ENCODE data around the gene CEL. TPM values are rescaled to one million over a fixed set of nuclear protein-coding genes. Genes with fewer than 3 reads are reported as not detected.

Gene CEL
- total and polyA plus RNA-seq, 11 donors, result 0.61 to 4.0 (median 2.3) TPM

DNA sequence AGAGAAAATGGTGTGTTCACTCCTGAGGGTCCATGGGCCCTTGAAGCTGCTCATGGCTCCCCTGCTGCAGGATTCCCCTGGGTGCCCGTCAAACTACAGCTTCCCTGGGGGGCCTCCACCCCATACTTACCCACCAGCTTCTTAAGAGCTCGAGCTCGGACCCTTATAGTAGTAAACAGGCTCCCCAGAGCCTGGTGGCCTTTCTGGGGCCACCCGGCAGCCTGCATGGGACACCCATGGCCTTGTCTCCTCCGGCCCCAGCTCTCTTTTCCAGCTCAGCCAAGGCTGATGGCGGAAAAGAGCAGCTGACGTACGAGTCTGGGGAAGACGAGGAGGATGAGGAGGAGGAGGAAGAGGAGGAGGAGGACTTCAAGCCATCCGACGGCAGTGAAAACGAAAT is 4.2 kb upstream of the CEL start:
- 91 to 93% (median 91%) methylated on average over 12 of the region's 12 CpGs for WGBS, 4 donors
- Histone ChIP-seq H3K9me3 (no peaks in the 10 kb centered on the region), H3K36me3 (peaks cover 0 to 59% (median 51%) of the 10 kb centered on the region in 9 donors), H3K4me3 (no peak overlapping the region), H3K27ac (peak overlapping the region in 2 of 12 donors; percentile 26 to 38), H3K27me3 (no peaks in the 10 kb centered on the region), H3K4me1 (peaks cover 0 to 54% (median 24%) of the 10 kb centered on the region in 12 donors)
- intact Hi-C loops (cut with DNase I), result no loop called here
- TF ChIP-seq, protein P1, sequence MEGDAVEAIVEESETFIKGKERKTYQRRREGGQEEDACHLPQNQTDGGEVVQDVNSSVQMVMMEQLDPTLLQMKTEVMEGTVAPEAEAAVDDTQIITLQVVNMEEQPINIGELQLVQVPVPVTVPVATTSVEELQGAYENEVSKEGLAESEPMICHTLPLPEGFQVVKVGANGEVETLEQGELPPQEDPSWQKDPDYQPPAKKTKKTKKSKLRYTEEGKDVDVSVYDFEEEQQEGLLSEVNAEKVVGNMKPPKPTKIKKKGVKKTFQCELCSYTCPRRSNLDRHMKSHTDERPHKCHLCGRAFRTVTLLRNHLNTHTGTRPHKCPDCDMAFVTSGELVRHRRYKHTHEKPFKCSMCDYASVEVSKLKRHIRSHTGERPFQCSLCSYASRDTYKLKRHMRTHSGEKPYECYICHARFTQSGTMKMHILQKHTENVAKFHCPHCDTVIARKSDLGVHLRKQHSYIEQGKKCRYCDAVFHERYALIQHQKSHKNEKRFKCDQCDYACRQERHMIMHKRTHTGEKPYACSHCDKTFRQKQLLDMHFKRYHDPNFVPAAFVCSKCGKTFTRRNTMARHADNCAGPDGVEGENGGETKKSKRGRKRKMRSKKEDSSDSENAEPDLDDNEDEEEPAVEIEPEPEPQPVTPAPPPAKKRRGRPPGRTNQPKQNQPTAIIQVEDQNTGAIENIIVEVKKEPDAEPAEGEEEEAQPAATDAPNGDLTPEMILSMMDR (IDR thresholded peaks at IDR 0.05), result no peak
- TF ChIP-seq POLR2A (IDR thresholded peaks at IDR 0.05), result no peak
- ATAC-seq, result no peak
- DNase-seq, result no peak

DNA sequence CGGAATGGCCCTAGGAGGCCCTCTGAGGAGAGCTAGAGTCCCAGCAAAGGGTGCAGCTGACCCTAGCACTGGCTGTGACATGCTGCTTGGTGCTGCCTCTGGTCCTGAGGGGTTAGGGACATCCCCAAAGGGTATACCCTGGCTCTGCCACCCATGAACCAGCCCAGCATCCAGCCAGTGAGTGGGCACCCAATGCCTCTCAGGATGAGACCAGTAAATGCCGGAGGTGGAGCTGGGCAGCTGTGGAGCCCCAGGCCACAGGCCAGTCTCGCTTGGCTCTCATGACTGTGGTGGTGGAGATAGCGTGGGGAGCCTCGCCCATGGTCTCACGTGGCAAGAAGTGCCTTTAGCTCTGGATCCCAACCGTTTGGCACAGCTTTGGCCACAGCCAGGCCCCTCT is 3.7 kb upstream of the CEL start:
- TF ChIP-seq, protein P1 (IDR thresholded peaks at IDR 0.05), result no peak
- TF ChIP-seq POLR2A (IDR thresholded peaks at IDR 0.05), result no peak
- ATAC-seq (no peak), DNase-seq (no peak)
- Histone ChIP-seq H3K36me3 (peaks cover 0 to 54% (median 46%) of the 10 kb centered on the region in 9 donors), H3K4me3 (no peak overlapping the region), H3K27me3 (no peaks in the 10 kb centered on the region), H3K9me3 (no peaks in the 10 kb centered on the region), H3K4me1 (peaks cover 0 to 54% (median 24%) of the 10 kb centered on the region in 12 donors), H3K27ac (peak overlapping the region in 2 of 12 donors; percentile 26 to 38)
- 67 to 73% (median 69%) methylated on average over 6 to 7 of the region's 7 CpGs for WGBS, 4 donors
- intact Hi-C loops (cut with DNase I), result no loop called here

DNA sequence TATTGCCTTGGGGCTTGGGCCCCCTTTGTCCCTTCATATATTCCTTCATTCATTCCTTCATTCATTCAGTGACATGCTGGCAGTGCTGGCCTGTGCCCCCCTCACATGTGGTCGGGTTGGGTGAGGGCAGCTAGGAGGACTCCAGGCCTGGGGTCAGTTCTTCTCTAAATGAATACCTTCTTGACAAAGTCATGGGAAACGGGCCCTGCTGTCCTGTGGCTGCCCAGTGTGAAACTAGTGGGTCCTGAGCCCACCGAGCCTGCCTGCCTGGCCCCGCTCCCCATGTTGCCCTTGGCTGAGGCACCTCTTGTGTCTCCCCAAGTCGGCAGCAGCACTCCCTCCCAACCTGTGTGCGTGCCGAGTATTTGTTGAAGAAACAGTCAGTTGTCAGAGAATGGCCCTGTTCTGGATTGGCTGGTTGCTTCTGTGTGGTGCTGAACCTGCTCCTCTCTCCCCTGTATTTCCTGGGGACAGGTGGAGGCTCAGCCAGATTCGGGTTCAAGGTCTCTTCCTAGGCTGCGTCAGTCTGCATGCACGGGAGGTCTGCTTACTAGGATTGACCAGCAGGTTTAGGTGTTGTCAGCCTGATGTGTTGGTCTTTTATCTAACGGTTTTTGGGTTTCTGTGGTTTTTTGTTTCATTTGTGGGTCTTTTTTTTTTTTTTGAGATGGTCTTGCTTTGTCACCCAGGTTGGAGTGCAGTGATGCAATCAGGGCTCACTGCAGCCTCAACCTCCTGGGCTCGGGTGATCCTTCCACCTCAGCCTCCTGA is 3.0 kb upstream of the CEL start:
- Histone ChIP-seq H3K27ac (no peak overlapping the region), H3K9me3 (no peaks in the 10 kb centered on the region), H3K4me1 (peaks cover 0 to 50% (median 24%) of the 10 kb centered on the region in 12 donors), H3K27me3 (no peaks in the 10 kb centered on the region), H3K4me3 (no peak overlapping the region), H3K36me3 (peaks cover 0 to 48% (median 39%) of the 10 kb centered on the region in 9 donors)
- ATAC-seq (no peak), DNase-seq (no peak)
- WGBS, 4 donors, result 80 to 88% (median 86%) methylated on average over 9 to 12 of the region's 12 CpGs
- no peak for TF ChIP-seq POLR2A (IDR thresholded peaks at IDR 0.05)
- intact Hi-C loops (cut with DNase I), result no loop called here

DNA sequence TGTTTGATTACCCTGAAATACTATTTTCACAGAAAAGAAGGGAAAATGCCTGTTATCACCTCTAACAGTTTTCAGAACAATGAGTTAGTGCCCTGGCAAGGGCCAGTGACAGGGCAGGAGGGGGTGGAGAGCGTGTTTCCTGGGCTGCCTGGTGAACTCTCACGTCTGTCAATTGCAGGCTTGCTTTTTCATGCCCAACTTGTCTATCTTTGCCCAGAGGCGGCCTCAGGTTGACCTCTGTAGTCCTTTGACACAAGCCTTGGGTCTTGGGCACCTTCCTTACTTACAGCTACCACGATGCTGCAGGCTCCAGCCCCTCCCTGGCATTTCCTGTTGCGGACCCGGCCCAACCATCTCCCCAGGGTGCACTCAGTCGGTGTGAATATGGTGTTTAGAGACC is 2.2 kb upstream of the CEL start:
- Histone ChIP-seq H3K36me3 (peaks cover 0 to 39% (median 30%) of the 10 kb centered on the region in 9 donors), H3K9me3 (no peaks in the 10 kb centered on the region), H3K27me3 (no peaks in the 10 kb centered on the region), H3K4me3 (no peak overlapping the region), H3K27ac (peak overlapping the region in 4 of 12 donors; percentile 18 to 74 (median 22)), H3K4me1 (peaks cover 0 to 42% (median 20%) of the 10 kb centered on the region in 12 donors)
- intact Hi-C loops (cut with DNase I), result no loop called here
- ATAC-seq (no peak), DNase-seq (no peak)
- 27 to 53% (median 39%) methylated on average over 7 of the region's 7 CpGs for WGBS, 4 donors
- TF ChIP-seq POLR2A (IDR thresholded peaks at IDR 0.05), result no peak
- TF ChIP-seq, protein P1 (IDR thresholded peaks at IDR 0.05), result no peak
